ENCODE data around the gene ASIC2.

The ASIC2 gene

DNA sequence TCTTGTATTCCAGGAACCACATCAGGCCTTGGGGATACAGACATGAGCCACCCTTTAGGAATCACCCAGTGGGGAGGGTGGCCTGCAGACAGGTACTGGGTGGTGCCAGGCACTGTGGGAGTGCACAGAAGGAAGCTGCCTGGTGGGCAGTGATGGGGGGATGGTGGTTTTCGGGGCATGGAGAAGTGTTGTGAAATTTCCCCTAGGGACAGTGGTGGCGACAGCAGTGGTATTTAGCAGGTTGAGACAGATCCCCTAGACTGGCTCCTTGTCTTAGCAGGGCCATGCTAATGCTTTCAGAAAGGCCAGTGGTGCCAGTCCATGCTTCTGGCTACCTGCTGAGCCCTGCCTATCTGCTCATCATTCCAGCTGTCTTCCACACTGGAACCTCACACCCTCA is 171.8 kb downstream of the ASIC2 start:
- FAIRE-seq (no peak), DNase-seq (ENCODE audit: insufficient read length, low spot score) (no peak)

DNA sequence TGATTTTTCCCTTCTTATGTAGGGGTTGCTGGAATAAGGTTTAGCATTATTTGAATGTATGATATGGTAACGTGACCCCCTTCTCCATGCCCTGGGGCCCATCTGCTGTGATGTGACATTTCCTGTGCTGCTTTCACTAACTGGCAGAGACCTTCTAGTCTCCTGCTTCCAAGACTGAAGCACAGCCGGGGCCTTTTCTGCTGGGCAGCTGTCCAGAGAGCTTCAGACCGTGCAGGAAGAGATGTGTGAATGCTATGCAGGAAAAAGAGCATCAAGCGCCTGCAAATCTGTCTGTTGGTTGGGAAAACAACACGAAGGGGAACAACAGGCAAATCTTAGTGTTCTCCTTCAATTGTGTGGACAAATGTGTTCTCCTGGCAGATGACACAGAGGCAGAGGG is 173.0 kb downstream of the ASIC2 start:
- no peak for DNase-seq (ENCODE audit: insufficient read length, low spot score)

DNA sequence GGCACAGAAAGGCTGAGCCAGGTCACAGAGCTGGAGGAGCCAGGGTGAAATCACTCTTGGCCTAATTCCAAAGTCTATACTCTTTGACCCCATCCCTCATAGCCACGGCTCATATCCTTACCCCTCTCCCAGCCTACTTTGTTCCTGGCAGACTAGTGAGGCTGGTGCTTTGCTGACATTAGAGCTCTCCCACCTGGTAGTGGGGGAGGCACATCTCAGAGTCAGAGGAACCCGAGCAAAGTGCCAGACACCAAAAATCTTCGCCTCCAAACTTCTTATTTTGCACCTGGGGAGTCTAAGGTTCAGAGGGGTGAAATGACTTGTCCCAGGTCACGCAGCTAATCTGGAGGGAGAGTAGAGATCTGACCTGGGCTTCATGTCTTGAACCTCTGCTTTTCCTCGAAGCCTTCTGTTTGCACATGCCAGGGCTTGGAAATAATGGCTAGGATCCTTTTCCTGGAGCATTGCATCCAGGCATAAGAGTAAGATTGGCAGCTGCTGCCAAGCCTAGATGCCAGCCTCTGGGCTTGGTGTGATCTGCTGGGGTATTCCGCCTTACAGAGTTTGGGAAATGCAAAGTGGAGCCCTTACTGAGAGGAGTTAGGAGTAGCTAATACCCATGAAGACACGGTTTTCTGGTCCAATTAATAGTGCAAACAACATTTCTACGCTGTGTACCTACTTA is 174.6 kb downstream of the ASIC2 start:
- DNase-seq (ENCODE audit: insufficient read length, low spot score), result no peak
- no peak for FAIRE-seq

More for the DNA sequence above, 173.0 kb downstream of the ASIC2 start:
- no peak for FAIRE-seq

DNA sequence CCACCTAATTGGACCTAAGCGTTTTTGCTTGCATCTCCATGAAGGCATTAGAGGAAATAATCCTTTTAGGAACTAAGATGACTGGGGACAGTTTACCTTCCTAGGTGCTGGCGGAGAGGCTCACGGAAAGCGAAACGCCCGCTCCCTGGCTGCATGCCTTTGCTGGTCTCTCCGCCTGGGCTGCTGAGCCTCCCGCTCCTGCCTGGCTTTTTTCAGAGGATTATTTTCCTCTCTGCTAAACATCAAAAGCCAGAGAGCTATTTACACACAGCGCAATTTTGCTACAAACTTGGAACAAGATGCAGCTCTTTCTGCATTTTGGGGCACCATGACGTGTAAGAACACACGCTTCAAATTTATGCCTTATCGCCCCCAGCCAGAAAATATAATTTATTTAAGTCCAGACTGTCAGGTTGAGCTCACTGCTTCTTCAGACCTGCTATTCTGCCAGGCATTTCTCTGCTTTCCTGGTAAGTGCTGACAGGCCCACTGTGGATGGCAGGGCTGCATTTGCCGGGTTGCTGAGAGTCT is 177.0 kb downstream of the ASIC2 start:
- FAIRE-seq (no peak), DNase-seq (ENCODE audit: insufficient read length, low spot score) (no peak)

DNA sequence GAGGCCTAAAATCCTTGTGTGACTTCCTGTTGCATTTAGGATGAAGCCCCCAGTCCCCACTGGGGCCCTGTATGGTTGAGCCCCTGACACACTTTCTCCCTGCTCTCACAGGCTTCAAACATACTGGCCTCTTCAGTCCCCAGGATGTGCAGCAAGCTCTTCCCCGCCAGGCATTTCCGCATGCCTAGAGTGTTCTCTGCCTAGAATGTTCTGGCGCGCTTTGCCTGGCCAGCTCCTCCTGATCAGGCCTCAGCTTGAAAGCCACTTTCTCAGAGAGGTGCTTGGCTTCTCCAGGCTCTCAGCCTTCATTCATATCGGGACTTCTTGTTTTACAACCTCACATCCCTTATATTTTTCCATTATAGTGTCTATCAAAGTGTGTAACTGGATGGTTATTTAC is 177.7 kb downstream of the ASIC2 start:
- FAIRE-seq (no peak), DNase-seq (ENCODE audit: insufficient read length, low spot score) (no peak)

DNA sequence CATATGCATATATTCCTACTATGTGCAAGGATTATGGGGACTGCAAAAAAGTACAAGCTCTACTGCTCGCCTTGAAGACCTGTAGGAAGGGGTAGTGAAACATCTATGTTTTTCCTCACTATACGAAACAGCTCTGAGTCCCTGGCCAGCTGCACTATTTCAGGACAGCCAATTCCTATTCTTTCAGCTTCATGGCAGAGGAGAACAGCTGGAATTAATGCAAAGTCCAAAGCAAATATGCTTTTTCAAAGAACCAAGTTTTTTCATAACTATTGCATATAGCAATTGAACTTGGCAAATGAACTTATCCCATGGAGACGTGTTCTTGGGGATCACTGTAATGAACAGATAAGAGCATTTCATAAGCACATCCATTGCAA is 179.1 kb downstream of the ASIC2 start:
- FAIRE-seq (no peak), DNase-seq (ENCODE audit: insufficient read length, low spot score) (no peak)

DNA sequence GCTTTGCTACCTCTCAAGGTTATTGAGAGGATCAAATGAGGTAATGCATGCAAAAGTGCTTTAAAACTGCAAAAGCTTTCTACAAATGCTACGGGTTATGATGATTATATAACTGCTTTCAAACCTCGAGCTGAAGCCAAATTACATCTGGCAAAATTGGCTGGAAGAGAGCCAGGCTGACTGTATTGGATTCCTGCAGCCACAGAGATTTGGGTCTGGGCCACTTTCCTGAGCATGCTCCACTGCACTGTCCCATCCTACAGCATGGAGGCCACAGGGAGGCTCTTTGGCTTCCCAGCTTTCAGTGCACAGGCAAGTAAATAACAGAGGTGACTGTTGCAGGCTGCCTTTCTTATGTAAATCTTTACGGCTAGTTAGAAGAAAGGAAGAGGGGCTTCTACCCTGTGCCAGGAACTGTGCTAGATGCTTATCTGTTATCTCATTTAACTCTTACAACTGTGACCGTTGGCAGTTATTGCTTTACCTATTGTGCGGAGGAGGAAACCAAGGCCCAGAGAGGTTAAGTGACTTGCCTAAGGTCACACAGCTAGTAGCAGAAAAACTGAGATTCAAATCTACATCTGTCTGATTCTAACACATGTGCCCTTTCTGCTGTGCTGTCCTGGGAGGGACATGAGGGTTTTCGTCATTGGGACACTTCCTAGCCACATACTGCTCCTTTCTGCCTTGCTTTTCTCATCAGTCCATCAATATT is 179.7 kb downstream of the ASIC2 start:
- no peak for DNase-seq (ENCODE audit: insufficient read length, low spot score)
- no peak for FAIRE-seq

DNA sequence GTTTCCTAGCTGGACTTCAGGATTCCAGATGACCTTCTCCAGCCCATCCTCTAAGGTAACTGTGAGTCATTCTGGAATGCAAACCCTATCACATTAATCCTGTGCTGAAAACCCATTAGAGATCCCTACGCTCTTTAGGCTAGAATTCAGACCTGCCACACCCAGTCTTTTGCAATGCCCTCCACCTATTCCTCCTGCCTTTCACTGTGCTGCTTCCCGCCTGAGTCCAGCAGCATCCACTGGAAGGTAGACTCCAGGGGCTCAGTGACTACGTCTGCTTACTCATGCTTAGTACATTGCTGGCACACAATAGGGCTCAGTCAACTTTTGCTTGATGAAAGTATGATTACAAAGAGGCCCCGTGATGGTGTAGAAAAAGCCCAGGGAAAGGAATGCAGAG is 180.3 kb downstream of the ASIC2 start:
- FAIRE-seq (no peak), DNase-seq (ENCODE audit: insufficient read length, low spot score) (no peak)

DNA sequence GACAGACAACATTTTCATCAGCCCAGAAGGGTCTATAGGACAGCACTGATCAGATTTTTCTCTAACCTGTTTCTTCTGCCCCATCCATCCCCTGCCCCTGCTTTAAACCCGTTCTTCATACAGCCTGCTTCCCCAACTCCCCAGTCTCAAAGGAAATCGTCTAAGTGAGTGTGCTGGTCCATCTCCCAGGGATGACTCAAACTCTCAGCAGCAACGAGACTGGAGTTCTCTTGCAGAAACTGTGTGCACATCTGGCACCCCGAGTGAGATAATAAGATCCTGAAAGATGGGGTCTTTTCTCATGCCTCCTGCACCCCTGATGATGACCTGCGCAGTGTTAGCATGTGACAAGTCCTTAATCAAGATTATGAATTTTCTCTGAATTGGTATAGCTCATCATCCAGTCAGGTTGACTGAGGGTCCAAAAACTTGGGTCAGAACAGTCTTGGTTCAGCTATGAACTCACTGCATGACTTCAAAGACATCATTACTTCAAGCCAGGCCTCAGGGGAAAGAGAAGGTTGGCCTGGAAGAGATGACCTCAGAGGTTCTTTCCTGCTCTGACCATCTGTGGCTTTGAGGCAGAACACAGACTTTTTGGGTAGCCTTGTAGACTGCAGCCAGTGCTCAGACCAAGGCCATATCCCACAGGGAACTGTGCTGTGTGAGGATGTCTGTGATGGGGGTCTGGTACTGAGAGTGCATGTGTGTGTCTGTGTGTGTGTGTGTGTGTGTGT is 183.6 kb downstream of the ASIC2 start:
- no peak for DNase-seq (ENCODE audit: insufficient read length, low spot score)
- FAIRE-seq, result no peak

DNA sequence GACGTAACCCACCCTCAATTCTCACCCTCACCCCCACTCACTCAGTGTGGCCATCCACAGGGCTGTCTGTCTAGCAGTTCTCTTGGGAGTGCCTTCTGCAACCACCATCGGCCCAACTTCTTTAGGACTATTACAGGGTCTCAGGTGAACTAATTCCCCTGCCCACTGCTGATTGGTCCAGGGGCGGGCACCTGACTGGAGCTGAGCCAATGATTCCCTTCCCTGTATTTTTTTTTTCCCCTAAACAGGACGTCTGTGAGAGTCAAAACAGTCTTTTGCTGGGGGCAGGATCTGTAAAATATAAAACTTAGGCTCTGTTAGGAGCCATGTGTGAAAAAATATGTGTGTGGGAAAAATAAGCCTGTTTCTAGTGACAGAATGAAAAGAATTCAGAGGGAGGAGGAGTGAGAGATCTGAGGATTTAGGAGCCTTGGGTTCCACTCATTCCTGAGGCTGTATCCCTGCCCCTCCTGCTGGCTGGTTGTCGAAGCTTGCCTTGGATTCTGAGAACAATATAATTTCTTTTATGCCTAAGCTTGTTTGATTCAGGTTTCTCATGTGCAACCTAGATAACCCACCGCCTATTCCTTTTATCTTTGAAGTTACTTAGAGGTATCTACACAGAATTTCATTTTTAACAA is 186.4 kb downstream of the ASIC2 start:
- DNase-seq (ENCODE audit: insufficient read length, low spot score), result no peak
- no peak for FAIRE-seq

DNA sequence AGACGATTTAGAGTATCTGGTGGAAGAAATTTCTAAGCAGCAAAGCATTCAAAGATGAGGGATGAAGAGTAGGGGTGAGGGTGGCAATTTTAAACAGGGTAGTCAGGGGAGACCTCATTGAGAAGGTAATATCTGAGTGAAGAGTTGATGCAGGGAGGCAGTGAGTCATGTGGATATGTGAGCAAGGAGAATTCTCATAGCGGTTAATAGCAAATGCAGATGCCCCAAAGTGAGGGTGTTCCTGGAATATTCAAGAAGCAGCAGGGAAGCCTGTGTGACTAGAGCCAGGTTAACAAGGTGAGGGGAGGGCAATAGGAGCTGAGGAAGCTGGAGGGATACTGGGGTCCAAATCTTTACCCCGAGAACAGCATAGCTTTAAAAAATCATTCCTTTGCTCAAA is 187.2 kb downstream of the ASIC2 start:
- no peak for DNase-seq (ENCODE audit: insufficient read length, low spot score)
- FAIRE-seq, result no peak

DNA sequence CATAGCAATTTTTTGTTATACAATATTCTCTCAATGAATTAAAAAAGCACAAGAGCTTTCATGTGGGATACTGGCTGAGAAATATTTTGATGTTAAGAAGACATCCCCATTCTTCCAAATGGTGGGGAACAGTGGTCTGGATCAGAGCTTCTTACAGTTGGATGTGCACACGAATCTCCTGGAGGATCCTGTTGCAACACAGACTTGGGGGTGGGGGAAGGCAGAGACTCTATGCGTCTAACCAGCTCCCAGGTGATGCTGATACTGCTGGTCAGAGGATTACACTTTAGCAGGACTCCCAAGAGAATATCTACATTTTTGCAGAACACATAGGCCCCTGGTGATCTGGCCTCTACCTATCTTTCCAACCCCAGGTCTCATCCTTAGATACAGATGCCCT is 193.2 kb downstream of the ASIC2 start:
- FAIRE-seq (no peak), DNase-seq (ENCODE audit: insufficient read length, low spot score) (no peak)

DNA sequence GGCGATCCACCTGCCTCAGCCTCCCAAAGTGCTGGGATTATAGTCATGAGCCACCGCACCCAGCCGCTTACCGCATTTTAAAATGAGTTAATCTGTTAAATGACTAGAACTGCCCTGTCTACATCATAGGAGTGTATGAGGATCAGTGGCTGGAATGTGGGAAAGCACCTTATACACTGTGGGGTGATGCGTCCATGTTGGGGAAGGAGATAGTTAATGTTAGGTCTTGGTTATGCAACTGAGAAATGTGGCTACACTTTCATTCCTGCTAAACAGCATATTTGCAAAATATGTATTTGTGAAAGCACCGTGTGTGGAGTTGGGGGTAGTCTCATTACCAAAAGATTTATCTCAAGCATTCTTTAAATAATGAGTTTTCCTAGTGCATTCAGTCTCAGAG is 193.8 kb downstream of the ASIC2 start:
- FAIRE-seq, result no peak

DNA sequence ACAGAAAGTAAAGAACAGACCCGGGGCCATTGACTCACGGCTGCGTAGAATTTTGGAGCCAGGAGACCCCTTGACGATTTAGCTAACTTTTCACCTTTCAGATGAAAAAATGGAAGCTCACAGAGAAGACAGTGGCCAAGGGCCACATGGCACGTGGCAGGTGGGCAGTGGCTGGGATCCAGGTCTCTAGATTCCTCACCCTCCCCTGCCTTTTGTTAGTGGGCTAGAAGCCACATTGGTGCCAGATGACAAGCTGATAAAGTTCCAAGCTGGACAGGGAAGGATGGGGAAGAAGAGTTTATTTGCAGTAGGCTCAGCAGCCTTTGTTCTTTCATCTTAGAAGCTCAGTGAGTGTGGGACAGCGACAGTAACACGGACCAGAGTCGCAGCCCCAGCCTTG is 195.7 kb downstream of the ASIC2 start:
- DNase-seq (ENCODE audit: insufficient read length, low spot score), result no peak
- no peak for FAIRE-seq

More for the DNA sequence above, 193.8 kb downstream of the ASIC2 start:
- no peak for DNase-seq (ENCODE audit: insufficient read length, low spot score)

DNA sequence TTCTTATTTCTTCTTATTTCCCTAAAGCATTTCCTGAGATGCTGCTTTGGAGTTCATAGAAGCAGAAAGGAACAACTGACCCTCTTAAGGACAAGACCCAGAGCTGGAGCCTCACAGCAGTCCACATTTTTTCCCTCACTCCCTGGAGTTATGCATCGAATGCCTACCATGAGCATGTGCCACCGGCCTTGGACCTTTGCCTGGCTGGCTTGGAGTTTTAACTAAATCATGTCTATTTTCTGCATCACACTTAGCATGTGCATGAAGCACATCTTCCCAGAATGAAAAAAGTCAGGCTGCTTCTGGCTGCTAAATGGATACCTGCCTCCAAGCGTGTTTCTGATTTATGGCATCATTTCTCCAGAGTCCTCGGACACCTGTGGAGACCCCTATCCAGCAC is 196.9 kb downstream of the ASIC2 start:
- no peak for DNase-seq (ENCODE audit: insufficient read length, low spot score)
- FAIRE-seq, result no peak

DNA sequence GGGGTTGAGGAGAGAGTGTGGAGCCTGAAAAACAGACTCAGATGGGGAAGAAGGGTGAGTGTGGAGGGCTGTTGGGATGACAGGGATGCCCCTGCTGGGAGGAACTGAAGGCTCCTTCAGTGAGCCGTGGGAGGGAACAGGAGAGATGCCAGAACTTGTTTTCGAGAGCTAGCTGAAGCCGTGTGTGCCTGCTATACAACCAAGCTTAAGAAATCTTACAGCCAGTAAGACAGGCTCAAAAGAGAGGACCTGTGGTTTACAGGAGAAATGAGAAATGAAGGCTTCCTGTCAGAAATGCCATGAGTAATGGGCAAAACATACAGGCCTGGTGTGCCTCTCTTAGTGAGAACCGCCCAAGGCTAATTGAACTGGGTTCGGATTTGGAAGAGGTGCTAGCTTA is 201.8 kb downstream of the ASIC2 start:
- no peak for FAIRE-seq

DNA sequence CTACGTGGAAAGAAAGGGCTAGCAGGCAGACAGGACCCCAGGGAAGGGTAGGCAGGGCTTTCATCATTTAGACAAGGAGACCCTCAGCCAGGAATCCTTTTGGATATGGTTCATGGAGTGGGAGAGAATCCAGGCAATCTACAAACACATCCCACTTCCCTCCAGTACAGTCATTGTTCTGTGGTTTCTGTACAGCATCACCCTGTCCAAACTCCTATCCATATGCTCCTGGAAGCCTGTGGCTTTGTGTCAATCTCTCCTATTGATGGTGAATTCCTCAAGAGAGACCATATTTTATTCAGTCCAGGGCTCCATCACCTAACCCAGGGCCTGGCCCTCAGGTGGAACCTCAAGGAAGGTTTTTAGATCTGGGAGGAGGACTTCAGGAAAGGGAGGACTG is 202.3 kb downstream of the ASIC2 start:
- no peak for DNase-seq (ENCODE audit: insufficient read length, low spot score)
- FAIRE-seq, result no peak

More for the DNA sequence above, 201.8 kb downstream of the ASIC2 start:
- DNase-seq (ENCODE audit: insufficient read length, low spot score), result no peak

DNA sequence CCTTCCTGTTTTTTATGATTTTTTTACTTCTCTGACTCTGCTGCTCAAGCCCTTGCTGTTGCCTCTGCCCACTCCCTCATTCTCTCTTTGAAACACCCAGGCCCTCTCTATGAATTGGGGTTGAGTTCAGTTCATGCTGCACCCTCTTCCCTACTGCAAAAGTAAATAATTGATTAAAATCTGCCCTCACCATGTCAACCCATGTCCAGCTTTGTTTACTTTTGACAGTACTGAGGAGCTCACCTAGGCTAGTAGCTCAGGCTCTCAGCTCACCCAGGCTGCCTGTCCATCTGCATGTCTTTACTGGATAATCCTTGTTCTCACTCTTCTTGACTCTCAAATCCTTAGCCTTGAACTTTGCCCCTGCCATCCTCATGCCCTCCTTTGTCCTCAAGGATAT is 206.2 kb downstream of the ASIC2 start:
- DNase-seq (ENCODE audit: insufficient read length, low spot score) (no peak), FAIRE-seq (no peak)

DNA sequence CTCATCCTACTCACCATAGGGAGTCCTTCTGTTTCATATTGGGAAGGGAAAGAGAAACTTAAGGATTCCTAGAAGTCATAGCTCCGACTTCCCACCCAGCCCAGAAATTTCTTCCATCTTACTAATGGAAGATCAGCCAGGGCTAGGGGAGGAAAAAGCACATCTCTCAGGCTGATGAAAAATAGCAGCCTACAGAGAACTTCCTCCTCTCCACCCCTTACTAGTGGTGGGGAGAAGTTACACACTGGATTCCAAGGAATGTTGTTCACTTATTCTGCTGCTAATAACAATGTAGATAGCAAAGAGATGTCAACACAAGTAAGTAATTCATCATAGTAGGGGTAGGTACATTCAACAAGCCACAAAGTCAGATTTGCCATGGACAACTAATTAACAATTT is 207.1 kb downstream of the ASIC2 start:
- FAIRE-seq (no peak), DNase-seq (ENCODE audit: insufficient read length, low spot score) (no peak)

DNA sequence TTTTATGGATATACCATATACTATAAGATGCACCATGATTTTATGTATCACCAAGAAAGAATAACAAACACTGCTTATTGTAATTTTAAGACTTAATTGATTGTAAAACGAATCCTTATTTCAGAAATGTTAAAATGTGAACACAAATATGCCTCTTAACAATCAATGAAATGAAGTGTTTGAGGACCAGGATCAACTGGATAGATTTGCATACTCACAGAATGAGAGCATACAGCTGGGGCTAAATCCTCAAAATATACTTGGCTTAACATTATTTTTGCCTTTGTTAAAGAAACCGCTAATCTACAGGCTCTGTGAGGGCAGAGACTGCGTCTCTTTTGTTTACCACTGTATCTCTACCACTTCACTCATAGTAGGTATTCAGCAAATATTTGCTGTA is 207.8 kb downstream of the ASIC2 start:
- DNase-seq (ENCODE audit: insufficient read length, low spot score) (no peak), FAIRE-seq (no peak)

DNA sequence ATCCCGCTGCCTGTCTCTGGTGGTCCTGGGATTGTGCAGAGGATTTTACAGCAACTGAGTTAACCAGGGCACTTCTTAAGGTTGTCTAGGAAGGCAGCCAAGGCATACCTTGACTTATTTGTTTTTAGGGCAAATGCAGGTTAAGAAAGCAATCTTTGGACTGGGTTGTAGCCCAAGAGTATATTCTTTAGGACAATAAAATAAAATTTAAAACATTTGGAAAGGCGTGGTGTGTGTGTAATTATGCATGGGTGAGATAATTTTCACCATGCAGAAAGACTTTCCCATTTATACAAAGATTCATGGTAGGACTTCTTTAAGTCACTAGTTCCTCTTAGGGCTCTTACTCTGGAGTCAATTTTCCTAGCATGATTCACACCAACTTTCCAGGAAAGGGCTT is 208.3 kb downstream of the ASIC2 start:
- FAIRE-seq (no peak), DNase-seq (ENCODE audit: insufficient read length, low spot score) (no peak)

Measured in HTR-8/SVneo (cell line).